ENCODE results near the gene SBNO1.
"Not testable (repeated sequence)": the region's sequence is repeated elsewhere in the genome, so short reads cannot be mapped to it uniquely, and the experiment has no call there.

Gene SBNO1

GRCh38 chr12:123271001-123271668 lies 93.5 kb downstream of the SBNO1 start:
- in situ Hi-C loops (cut with MboI; ENCODE audit: low sequenced_read_pairs), result no loop called here

GRCh38 chr12:123270214-123271000 lies 94.2 kb downstream of the SBNO1 start:
- in situ Hi-C loops (cut with MboI; ENCODE audit: low sequenced_read_pairs), result no loop called here

- in situ Hi-C loops (cut with MboI; ENCODE audit: low sequenced_read_pairs), result no loop called here
These were observed 94.8 kb downstream of the SBNO1 start for GRCh38 chr12:123269896-123270213.

GRCh38 chr12:123269395-123269892 lies 95.2 kb downstream of the SBNO1 start:
- in situ Hi-C loops (cut with MboI; ENCODE audit: low sequenced_read_pairs), result no loop called here

- in situ Hi-C loops (cut with MboI; ENCODE audit: low sequenced_read_pairs), result no loop called here
These were observed 95.8 kb downstream of the SBNO1 start for GRCh38 chr12:123268850-123269249.

- in situ Hi-C loops (cut with MboI; ENCODE audit: low sequenced_read_pairs), result no loop called here
These were observed 96.4 kb downstream of the SBNO1 start for GRCh38 chr12:123267991-123268843.

GRCh38 chr12:123267335-123267920 lies 97.2 kb downstream of the SBNO1 start:
- in situ Hi-C loops (cut with MboI; ENCODE audit: low sequenced_read_pairs), result no loop called here

GRCh38 chr12:123266679-123267277 lies 97.9 kb downstream of the SBNO1 start:
- in situ Hi-C loops (cut with MboI; ENCODE audit: low sequenced_read_pairs), result no loop called here

- in situ Hi-C loops (cut with MboI; ENCODE audit: low sequenced_read_pairs), result no loop called here
These were observed 98.6 kb downstream of the SBNO1 start for GRCh38 chr12:123265851-123266678.

GRCh38 chr12:123264642-123265041 lies 100.0 kb downstream of the SBNO1 start:
- in situ Hi-C loops (cut with MboI; ENCODE audit: low sequenced_read_pairs), result no loop called here

- in situ Hi-C loops (cut with MboI; ENCODE audit: low sequenced_read_pairs), result no loop called here
These were observed 101.3 kb downstream of the SBNO1 start for GRCh38 chr12:123263196-123263817.

GRCh38 chr12:123261196-123261595 lies 103.5 kb downstream of the SBNO1 start:
- in situ Hi-C loops (cut with MboI; ENCODE audit: low sequenced_read_pairs), result no loop called here

GRCh38 chr12:123260081-123260480 lies 104.6 kb downstream of the SBNO1 start:
- in situ Hi-C loops (cut with MboI; ENCODE audit: low sequenced_read_pairs), result no loop called here

GRCh38 chr12:123258593-123258992 lies 106.1 kb downstream of the SBNO1 start:
- in situ Hi-C loops (cut with MboI; ENCODE audit: low sequenced_read_pairs), result no loop called here

- in situ Hi-C loops (cut with MboI; ENCODE audit: low sequenced_read_pairs), result no loop called here
These were observed 109.7 kb downstream of the SBNO1 start for GRCh38 chr12:123254853-123255446.

GRCh38 chr12:123253641-123254459 lies 110.8 kb downstream of the SBNO1 start:
- in situ Hi-C loops (cut with MboI; ENCODE audit: low sequenced_read_pairs), result no loop called here

- in situ Hi-C loops (cut with MboI; ENCODE audit: low sequenced_read_pairs), result not testable (repeated sequence)
These were observed 112.3 kb downstream of the SBNO1 start for GRCh38 chr12:123252365-123252764.
